ENCODE data around the gene MCFD2. TPM values are rescaled to one million over a fixed set of nuclear protein-coding genes. Genes with fewer than 3 reads are reported as not detected.

The MCFD2 gene
- total RNA-seq, 4 donors from 2014 or later: 21.5 to 60.4 (median 49.2) TPM

DNA sequence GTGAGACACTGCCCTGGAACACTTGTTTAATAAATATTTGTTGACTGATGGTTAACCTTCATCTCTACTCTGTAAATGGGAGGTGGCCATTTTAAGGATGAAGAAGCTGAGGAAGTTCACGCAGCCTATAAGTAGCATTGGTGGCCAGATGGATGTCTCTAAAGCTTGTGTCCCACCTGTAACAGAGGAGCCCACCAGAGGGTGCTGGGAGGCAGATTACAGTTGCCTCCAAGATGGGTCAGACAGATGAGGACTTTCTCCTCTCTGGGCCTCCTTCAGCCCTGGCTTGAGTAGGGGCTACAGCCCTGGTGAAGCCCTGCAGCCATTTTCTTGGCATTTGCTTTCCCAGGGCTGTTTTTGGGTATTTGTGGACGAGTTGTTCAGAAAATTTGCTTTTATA is 45.0 kb upstream of the MCFD2 start:
- H3K27me3 ChIP-seq: no peaks in the 10 kb centered on the region
- H3K4me1 ChIP-seq: peaks cover 0 to 3% (median 0%) of the 10 kb centered on the region in 4 donors
- no peak for DNase-seq
- no peak overlapping the region for H3K27ac ChIP-seq
- H3K9me3 ChIP-seq: no peaks in the 10 kb centered on the region
- no peak overlapping the region for H3K4me3 ChIP-seq
- peaks cover 0 to 63% (median 0%) of the 10 kb centered on the region in 3 donors for H3K36me3 ChIP-seq
- TF ChIP-seq, protein P1, sequence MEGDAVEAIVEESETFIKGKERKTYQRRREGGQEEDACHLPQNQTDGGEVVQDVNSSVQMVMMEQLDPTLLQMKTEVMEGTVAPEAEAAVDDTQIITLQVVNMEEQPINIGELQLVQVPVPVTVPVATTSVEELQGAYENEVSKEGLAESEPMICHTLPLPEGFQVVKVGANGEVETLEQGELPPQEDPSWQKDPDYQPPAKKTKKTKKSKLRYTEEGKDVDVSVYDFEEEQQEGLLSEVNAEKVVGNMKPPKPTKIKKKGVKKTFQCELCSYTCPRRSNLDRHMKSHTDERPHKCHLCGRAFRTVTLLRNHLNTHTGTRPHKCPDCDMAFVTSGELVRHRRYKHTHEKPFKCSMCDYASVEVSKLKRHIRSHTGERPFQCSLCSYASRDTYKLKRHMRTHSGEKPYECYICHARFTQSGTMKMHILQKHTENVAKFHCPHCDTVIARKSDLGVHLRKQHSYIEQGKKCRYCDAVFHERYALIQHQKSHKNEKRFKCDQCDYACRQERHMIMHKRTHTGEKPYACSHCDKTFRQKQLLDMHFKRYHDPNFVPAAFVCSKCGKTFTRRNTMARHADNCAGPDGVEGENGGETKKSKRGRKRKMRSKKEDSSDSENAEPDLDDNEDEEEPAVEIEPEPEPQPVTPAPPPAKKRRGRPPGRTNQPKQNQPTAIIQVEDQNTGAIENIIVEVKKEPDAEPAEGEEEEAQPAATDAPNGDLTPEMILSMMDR (IDR thresholded peaks at IDR 0.05): no peak
- no peak for TF ChIP-seq POLR2A (IDR thresholded peaks at IDR 0.05)

DNA sequence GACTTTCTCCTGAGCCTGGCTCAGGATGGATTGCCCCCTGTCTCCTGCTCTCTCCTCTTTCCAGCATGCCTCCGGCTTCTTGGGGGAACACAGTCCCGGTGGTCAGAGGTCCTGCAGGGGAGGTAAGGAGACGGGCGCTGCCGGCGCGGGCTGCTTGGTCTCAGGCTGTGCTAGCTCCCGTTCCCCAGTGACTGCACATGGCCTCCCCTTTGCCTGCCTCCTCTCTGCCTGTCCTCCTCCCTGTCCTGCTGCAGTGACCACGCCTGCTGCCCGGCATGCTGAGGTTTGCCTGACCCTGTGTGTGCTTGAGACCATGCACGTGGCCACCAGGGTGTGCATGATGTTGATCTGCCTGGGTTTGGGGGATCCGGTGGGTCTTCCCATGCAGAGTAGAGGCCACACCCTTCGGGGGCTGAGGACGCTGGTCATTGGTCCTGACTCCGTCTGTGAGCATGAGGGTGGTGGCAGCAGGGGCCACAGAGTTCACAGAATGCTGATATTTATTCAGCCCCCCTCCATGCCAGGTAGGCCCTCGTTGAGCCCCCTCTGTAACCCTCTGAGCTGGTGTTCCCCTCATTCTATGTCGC is 42.9 kb upstream of the MCFD2 start:
- no peak for DNase-seq
- TF ChIP-seq POLR2A (IDR thresholded peaks at IDR 0.05): no peak
- TF ChIP-seq, protein P1 (IDR thresholded peaks at IDR 0.05): no peak
- H3K36me3 ChIP-seq: peaks cover 0 to 70% (median 0%) of the 10 kb centered on the region in 3 donors

DNA sequence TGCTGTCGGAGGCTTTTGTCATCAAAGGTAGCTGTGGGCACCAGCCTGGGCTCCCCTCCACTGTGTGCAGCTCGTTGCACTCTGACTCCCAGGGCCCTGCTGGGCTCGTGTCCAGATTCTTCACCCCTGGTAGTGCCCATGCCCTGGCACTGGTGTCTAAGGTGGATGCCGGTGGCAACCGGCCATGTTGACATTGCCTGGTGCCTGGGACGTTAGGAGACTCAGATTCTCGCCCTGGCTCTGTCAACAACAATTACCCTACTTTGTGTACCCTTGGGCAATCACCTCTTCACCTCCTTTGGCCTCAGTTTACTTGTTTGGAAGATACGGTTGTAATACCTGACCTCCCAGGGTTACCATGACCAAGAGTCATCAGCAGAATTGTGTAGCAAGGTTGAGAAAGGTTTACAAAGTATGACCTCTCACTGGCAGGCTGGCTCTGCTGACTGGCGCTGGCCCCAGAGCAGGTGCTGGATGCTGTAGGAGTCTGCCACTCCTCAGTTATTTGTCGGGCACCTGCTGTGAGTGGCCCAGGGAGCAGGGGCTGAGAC is 41.5 kb upstream of the MCFD2 start:
- Histone ChIP-seq H3K4me3 (no peak overlapping the region), H3K27me3 (no peaks in the 10 kb centered on the region), H3K27ac (no peak overlapping the region), H3K9me3 (no peaks in the 10 kb centered on the region), H3K36me3 (peaks cover 0 to 76% (median 0%) of the 10 kb centered on the region in 3 donors), H3K4me1 (peaks cover 0 to 18% (median 0%) of the 10 kb centered on the region in 4 donors)
- TF ChIP-seq POLR2A (IDR thresholded peaks at IDR 0.05): no peak
- TF ChIP-seq, protein P1 (IDR thresholded peaks at IDR 0.05): no peak
- DNase-seq: no peak

More for the DNA sequence above, 42.9 kb upstream of the MCFD2 start:
- H3K4me1 ChIP-seq: peaks cover 0 to 18% (median 0%) of the 10 kb centered on the region in 4 donors
- H3K9me3 ChIP-seq: no peaks in the 10 kb centered on the region
- no peak overlapping the region for H3K4me3 ChIP-seq
- H3K27ac ChIP-seq: no peak overlapping the region
- H3K27me3 ChIP-seq: no peaks in the 10 kb centered on the region

DNA sequence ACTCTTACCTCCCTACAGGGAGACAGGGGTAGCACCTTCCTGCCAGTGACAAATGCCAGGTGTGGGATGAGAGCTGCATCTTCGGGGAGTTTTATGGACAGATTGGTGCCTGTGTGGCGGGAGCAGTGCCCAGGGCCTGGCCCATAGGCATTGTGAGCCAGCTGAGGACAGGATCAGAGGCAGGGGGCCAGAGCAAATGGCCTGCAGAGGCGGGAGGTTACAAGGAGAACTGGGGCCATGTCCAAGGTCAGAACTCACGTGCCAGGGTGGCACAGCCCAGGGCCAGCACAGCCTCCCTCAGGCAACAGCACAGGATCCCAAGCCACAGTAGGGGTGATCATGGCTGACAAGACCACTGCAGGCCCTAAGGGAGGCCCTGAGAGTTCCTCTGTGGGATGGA is 40.2 kb upstream of the MCFD2 start:
- no peak for DNase-seq
- peak overlapping the region; percentile 38 to 69 (median 56) for H3K27ac ChIP-seq
- no peak overlapping the region for H3K4me3 ChIP-seq
- no peak for TF ChIP-seq POLR2A (IDR thresholded peaks at IDR 0.05)
- TF ChIP-seq, protein P1 (IDR thresholded peaks at IDR 0.05): no peak
- H3K36me3 ChIP-seq: peaks cover 0 to 82% (median 0%) of the 10 kb centered on the region in 3 donors
- H3K27me3 ChIP-seq: no peaks in the 10 kb centered on the region
- peaks cover 0 to 24% (median 0%) of the 10 kb centered on the region in 4 donors for H3K4me1 ChIP-seq
- H3K9me3 ChIP-seq: no peaks in the 10 kb centered on the region

DNA sequence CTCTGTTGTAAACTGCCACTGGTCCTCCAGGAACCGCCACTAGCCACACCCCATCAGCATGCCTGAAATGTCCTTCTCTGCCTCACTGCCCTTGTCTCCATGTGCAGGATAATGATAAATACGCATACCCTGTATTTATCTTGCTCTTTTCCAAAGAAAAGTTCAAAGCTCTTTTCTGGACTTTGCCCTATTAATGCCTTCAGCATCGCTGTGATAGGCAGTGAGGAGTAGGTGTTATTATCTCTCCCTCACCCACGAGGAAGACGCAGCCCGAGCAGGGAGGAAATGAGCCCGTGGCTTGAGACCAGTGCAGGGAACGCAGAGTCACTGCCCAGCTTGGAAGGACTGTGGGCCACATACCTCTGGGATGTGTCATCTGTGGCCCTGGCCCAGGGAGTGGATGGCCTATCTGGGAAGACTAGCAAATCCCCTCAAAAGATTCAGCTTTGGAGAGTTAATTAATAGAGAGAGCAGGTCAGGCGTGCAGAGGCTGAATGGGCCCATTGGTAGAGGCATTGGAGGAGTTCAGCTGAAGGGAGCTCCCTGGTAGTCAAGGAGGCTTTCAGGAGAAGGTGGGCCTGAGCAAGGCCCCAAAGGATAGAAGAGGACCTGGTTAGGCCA is 39.5 kb upstream of the MCFD2 start:
- Histone ChIP-seq H3K27me3 (no peaks in the 10 kb centered on the region), H3K9me3 (no peaks in the 10 kb centered on the region), H3K36me3 (peaks cover 0 to 81% (median 0%) of the 10 kb centered on the region in 3 donors), H3K4me1 (peaks cover 0 to 24% (median 0%) of the 10 kb centered on the region in 4 donors), H3K27ac (peak overlapping the region; percentile 38 to 69 (median 56)), H3K4me3 (no peak overlapping the region)
- DNase-seq: peak in 2 of 3 donors; percentile 81 to 86
- no peak for TF ChIP-seq POLR2A (IDR thresholded peaks at IDR 0.05)
- TF ChIP-seq, protein P1 (IDR thresholded peaks at IDR 0.05): no peak
